ENCODE data around the gene CCR6. TPM values are rescaled to one million over a fixed set of nuclear protein-coding genes. Genes with fewer than 3 reads are reported as not detected.

The CCR6 gene
- total and polyA plus RNA-seq, 10 of the 15 experiments (the other 5 are each of a cell fraction or from before 2014, with no cell fraction given), result 2.2 to 7.6 (median 6.7) TPM

- no peak for TF ChIP-seq KLF5 (IDR thresholded peaks at IDR 0.05; ENCODE audit: partially characterized antibody)
- TF ChIP-seq HDAC6 (IDR thresholded peaks at IDR 0.05; ENCODE audit: unreplicated experiment), result no peak
- no peak for TF ChIP-seq KDM1A (IDR thresholded peaks at IDR 0.05; ENCODE audit: borderline replicate concordance)
- peak; percentile 95 for TF ChIP-seq NR2F1 (conservative IDR thresholded peaks at IDR 0.05)
- no peak for TF ChIP-seq PRDM15 (CRISPR knock-in tag; IDR thresholded peaks at IDR 0.05)
- no peak for TF ChIP-seq ZBTB33 (IDR thresholded peaks at IDR 0.05)
- TF ChIP-seq ATF3 (IDR thresholded peaks at IDR 0.05; ENCODE audit: borderline replicate concordance, extremely low read depth, low read depth, low read length), result no peak
- peak; percentile 89 for TF ChIP-seq ATF7 (IDR thresholded peaks at IDR 0.05; ENCODE audit: low read depth)
- TF ChIP-seq JUND (IDR thresholded peaks at IDR 0.05; ENCODE audit: low read depth, low read length), result no peak
- no peak for TF ChIP-seq BCLAF1 (IDR thresholded peaks at IDR 0.05)
- TF ChIP-seq SRF (IDR thresholded peaks at IDR 0.05; ENCODE audit: low read depth in 2 of 2, low read length in 2 of 2), result no peak
- no peak for TF ChIP-seq NKRF (conservative IDR thresholded peaks at IDR 0.05)
- TF ChIP-seq SPI1 (IDR thresholded peaks at IDR 0.05; ENCODE audit: borderline replicate concordance, insufficient read depth, low read depth, low read length), result peak; percentile 80
- no peak for TF ChIP-seq SMAD5 (IDR thresholded peaks at IDR 0.05; ENCODE audit: low read depth)
- TF ChIP-seq GABPA (IDR thresholded peaks at IDR 0.05; ENCODE audit: low read depth), result peak; percentile 55; the same call in 1 of the 2 replicates
- TF ChIP-seq TCF3 (IDR thresholded peaks at IDR 0.05; ENCODE audit: borderline replicate concordance, insufficient read depth, low read depth, low read length), result no peak
- TF ChIP-seq JUNB (IDR thresholded peaks at IDR 0.05), result peak; percentile 95
- no peak for TF ChIP-seq E2F4 (IDR thresholded peaks at IDR 0.05; ENCODE audit: low read depth, low read length)
These were observed 28.1 kb downstream of the CCR6 start (continued) for GRCh38 chr6:167150941-167151549.

Data from GM12878 (cell line).